Spleen (tissue), 11 donors: ENCODE data around the gene RBM17. TPM values are rescaled to one million over a fixed set of nuclear protein-coding genes. Genes with fewer than 3 reads are reported as not detected.
A peak's percentile ranks its signal among the peaks of the same experiment; 100 is the strongest.

ENCODE experiments used
- DNase-seq: peaks from one replicate; pipeline ENCODE4 v3.0.0-alpha.2; 2020
- H3K27ac ChIP-seq, 8 donors: fragments of 200-600 bp; sonication (generic) in 7 of 8; 1 replicate in 4 of 8; 2 replicates in 4 of 8; pipeline versions ENCODE4 v1.5.0 to v1.8.0; 2016 to 2021; ENCODE audit warnings: inconsistent platforms in 4 of 8, mild to moderate bottlenecking in 4 of 8, moderate library complexity in 1 of 8
- H3K27me3 ChIP-seq, 7 donors: fragments of 200-600 bp; sonication (generic) in 6 of 7; replicated peaks in 1 of 7; 1 replicate in 4 of 7; 2 replicates in 3 of 7; pipeline versions ENCODE4 v1.5.0 to v1.8.0; 2016 to 2021; ENCODE audit warnings: inconsistent platforms in 3 of 7, mild to moderate bottlenecking in 1 of 7
- H3K36me3 ChIP-seq, 6 donors: fragments of 200-600 bp; sonication (generic) in 5 of 6; 1 replicate in 4 of 6; 2 replicates in 2 of 6; pipeline versions ENCODE4 v1.5.0 to v1.8.0; 2016 to 2021; ENCODE audit warnings: inconsistent platforms in 2 of 6
- H3K4me1 ChIP-seq, 6 donors: fragments of 200-600 bp; sonication (generic) in 5 of 6; 1 replicate in 3 of 6; 2 replicates in 3 of 6; pipeline versions ENCODE4 v1.5.0 to v1.8.0; 2016 to 2021; ENCODE audit warnings: inconsistent platforms in 3 of 6
- H3K4me3 ChIP-seq, 8 donors: fragments of 200-600 bp; sonication (generic) in 7 of 8; 1 replicate in 4 of 8; 2 replicates in 4 of 8; pipeline versions ENCODE4 v1.5.0 to v1.8.0; 2016 to 2021; ENCODE audit warnings: inconsistent platforms in 4 of 8, mild to moderate bottlenecking in 4 of 8, moderate library complexity in 2 of 8
- H3K9me3 ChIP-seq, 8 donors: fragments of 200-600 bp; sonication (generic) in 7 of 8; 1 replicate in 4 of 8; 2 replicates in 4 of 8; pipeline versions ENCODE4 v1.5.0 to v1.8.0; 2016 to 2021; ENCODE audit warnings: inconsistent platforms in 4 of 8
- CTCF ChIP-seq, 11 experiments: fragments of 200-600 bp in 7 of 11; fragments of 450-650 bp in 4 of 11; sonication (generic) in 4 of 11; IDR thresholded peaks in 8 of 11; conservative IDR thresholded peaks in 3 of 11; 1 replicate in 7 of 11; 2 replicates in 4 of 11; pipeline versions ENCODE4 v1.4.0 to v1.8.0; 2016 to 2021; ENCODE audit warnings: antibody characterized with exemption in 11 of 11, inconsistent platforms in 4 of 11, mild to moderate bottlenecking in 1 of 11
- POLR2A ChIP-seq, 3 donors: fragments of 450-650 bp; IDR thresholded peaks; one replicate each; pipeline ENCODE4 v1.5.1; 2017; ENCODE audit warnings: antibody characterized with exemption in 3 of 3, mild to moderate bottlenecking in 1 of 3
- POLR2AphosphoS5 ChIP-seq, 3 donors: sonication (generic); formaldehyde crosslinking; IDR thresholded peaks; one replicate each; pipeline ENCODE4 v1.5.1; 2017; ENCODE audit warnings: antibody characterized with exemption in 3 of 3
- WGBS, 5 donors: extraction: QIAGEN DNeasy Blood & Tissue Kit in 3 of 5; methylation state at CpG; one replicate each; pipeline versions ENCODE4 v1.1.5 to v1.1.7; 2013 to 2018; 5-methylcytosine and 5-hydroxymethylcytosine counted together
- intact Hi-C: fragments of 100-400 bp; cut with DNase I; formaldehyde crosslinking; loops from one replicate; pipeline ENCODE4 v1.15.0; 2023; ENCODE audit warnings: low total_unique reads
- polyA plus RNA-seq, 3 donors: library from polyadenylated mRNA; stranded (reverse); fragments of 200-250 nt; gene quantifications; one replicate each; pipeline ENCODE4 v1.2.1, GENCODE V29; 2013
- total RNA-seq, 7 donors: library from RNA; depleted of rRNA in 3 of 7; stranded (reverse); fragments of >200 nt in 3 of 7; fragmentation: NEBNext Ultra II Directional in 4 of 7; extraction: Animal tissue kit (Norgen Biotek cat#: 25700) in 4 of 7; gene quantifications; one replicate each; pipeline versions ENCODE4 v1.1.0 to v1.2.1, GENCODE V29; 2016 to 2021
- donor health status: healthy with polysubstance abuse.
- donor health status: DM: no; HTN: no; CAD: no; lungs with moderate emphysema.
- donor health status: DM: no; HTN: no; CAD: no.
- donor health status: Bipolar disorder and iron deficiency.
- donor health status: healthy.
- donor health status: DM: no; HTN: no; CAD: no.
- donor health status: DM: yes; HTN: yes; CAD: no.

Gene RBM17
- total and polyA plus RNA-seq, 10 donors, result 63.1 to 140 (median 111) TPM

GRCh38 chr10:6115824-6116350 is 27.1 kb downstream of the RBM17 start:
- Histone ChIP-seq H3K36me3 (peaks cover 7 to 70% (median 63%) of the 10 kb centered on the region in 6 donors), H3K27ac (peak overlapping the region in 1 of 8 donors; percentile 11)
- intact Hi-C loops, result no loop called here

GRCh38 chr10:6116806-6117205 is 28.0 kb downstream of the RBM17 start:
- H3K4me3 ChIP-seq, result no peak overlapping the region
- H3K9me3 ChIP-seq, result no peaks in the 10 kb centered on the region
- peaks cover 0 to 12% (median 6%) of the 10 kb centered on the region in 6 donors for H3K4me1 ChIP-seq
- 86 to 96% (median 93%) methylated on average over 1 of the region's 1 CpG for WGBS, 5 donors
- DNase-seq, result no peak
- H3K36me3 ChIP-seq, result peaks cover 7 to 61% (median 55%) of the 10 kb centered on the region in 6 donors
- H3K27me3 ChIP-seq, result no peaks in the 10 kb centered on the region
- H3K27ac ChIP-seq, result no peak overlapping the region
- intact Hi-C loops, result no loop called here
- no peak for TF ChIP-seq CTCF (IDR thresholded peaks at IDR 0.05 in 8 of 11, conservative IDR thresholded peaks at IDR 0.05 in 3 of 11)
- TF ChIP-seq POLR2AphosphoS5 (IDR thresholded peaks at IDR 0.05), result no peak
- TF ChIP-seq POLR2A (IDR thresholded peaks at IDR 0.05), result no peak

More at GRCh38 chr10:6115824-6116350, 27.1 kb downstream of the RBM17 start:
- H3K9me3 ChIP-seq, result no peaks in the 10 kb centered on the region
- peaks cover 0 to 14% (median 6%) of the 10 kb centered on the region in 6 donors for H3K4me1 ChIP-seq
- WGBS, 5 donors, result 87 to 95% (median 90%) methylated on average over 3 of the region's 3 CpGs
- no peak overlapping the region for H3K4me3 ChIP-seq
- no peak for DNase-seq
- no peaks in the 10 kb centered on the region for H3K27me3 ChIP-seq
- TF ChIP-seq POLR2AphosphoS5 (IDR thresholded peaks at IDR 0.05) (no peak), CTCF (IDR thresholded peaks at IDR 0.05 in 8 of 11, conservative IDR thresholded peaks at IDR 0.05 in 3 of 11) (no peak), POLR2A (IDR thresholded peaks at IDR 0.05) (no peak)

- Histone ChIP-seq H3K4me3 (no peak overlapping the region), H3K4me1 (peaks cover 0 to 12% (median 6%) of the 10 kb centered on the region in 6 donors), H3K27me3 (no peaks in the 10 kb centered on the region), H3K9me3 (no peaks in the 10 kb centered on the region), H3K27ac (no peak overlapping the region), H3K36me3 (peaks cover 5 to 52% (median 46%) of the 10 kb centered on the region in 6 donors)
- no peak for TF ChIP-seq POLR2A (IDR thresholded peaks at IDR 0.05)
- peak in 1 of 3 donors; percentile 25 for TF ChIP-seq POLR2AphosphoS5 (IDR thresholded peaks at IDR 0.05)
- TF ChIP-seq CTCF (IDR thresholded peaks at IDR 0.05 in 8 of 11, conservative IDR thresholded peaks at IDR 0.05 in 3 of 11), result no peak
- 91 to 95% (median 92%) methylated on average over 11 of the region's 11 CpGs for WGBS, 5 donors
- intact Hi-C loops, result no loop called here
- no peak for DNase-seq
Measured at GRCh38 chr10:6117711-6118110, 28.9 kb downstream of the RBM17 start.

- TF ChIP-seq POLR2A (IDR thresholded peaks at IDR 0.05), result no peak
- no peak for TF ChIP-seq CTCF (IDR thresholded peaks at IDR 0.05 in 8 of 11, conservative IDR thresholded peaks at IDR 0.05 in 3 of 11)
- TF ChIP-seq POLR2AphosphoS5 (IDR thresholded peaks at IDR 0.05), result no peak
- no peak for DNase-seq
- intact Hi-C loops, result no loop called here
- Histone ChIP-seq H3K4me1 (peaks cover 0 to 23% (median 14%) of the 10 kb centered on the region in 6 donors), H3K27ac (no peak overlapping the region), H3K4me3 (no peak overlapping the region), H3K27me3 (no peaks in the 10 kb centered on the region), H3K9me3 (no peaks in the 10 kb centered on the region), H3K36me3 (peaks cover 0 to 35% (median 28%) of the 10 kb centered on the region in 6 donors)
- 72 to 80% (median 78%) methylated on average over 5 of the region's 5 CpGs for WGBS, 5 donors
Measured at GRCh38 chr10:6119423-6119822, 30.6 kb downstream of the RBM17 start.
